Fibroblast of mammary gland (primary cell): Measurements from ENCODE around the gene ZER1.
"Not testable (repeated sequence)": the region's sequence is repeated elsewhere in the genome, so short reads cannot be mapped to it uniquely, and the experiment has no call there.

Source experiments
- DNase-seq: peaks from one replicate; pipeline ENCODE4 v3.0.0-alpha.2; 2010; ENCODE audit warnings: low read depth
- H3K4me3 ChIP-seq: 2 replicates; pipeline ENCODE4 v1.5.1; 2011; ENCODE audit warnings: low read depth, mild to moderate bottlenecking, low read length, moderate library complexity; ENCODE audit not compliant: control insufficient read depth
- CTCF ChIP-seq: conservative IDR thresholded peaks from 2 replicates; pipeline ENCODE4 v1.5.1; 2011; ENCODE audit warnings: low read depth, low read length, inconsistent platforms; ENCODE audit not compliant: control insufficient read depth, insufficient read depth

ZER1 gene

GRCh38 chr9:128694344-128694743, 77.4 kb downstream of the ZER1 start:
- DNase-seq, result no peak
- no peak for TF ChIP-seq CTCF
- H3K4me3 ChIP-seq, result no peak overlapping the region

GRCh38 chr9:128693738-128694137, 78.0 kb downstream of the ZER1 start:
- not testable (repeated sequence) for H3K4me3 ChIP-seq, DNase-seq

GRCh38 chr9:128690684-128691034, 81.1 kb downstream of the ZER1 start:
- peak overlapping the region; percentile 97 for H3K4me3 ChIP-seq
- no peak for TF ChIP-seq CTCF
- no peak for DNase-seq

- TF ChIP-seq CTCF, result no peak
- peak; percentile 36 for DNase-seq
- peak overlapping the region; percentile 97 for H3K4me3 ChIP-seq
Observed at GRCh38 chr9:128689820-128690683, 81.7 kb downstream of the ZER1 start.

- no peak for TF ChIP-seq CTCF
- peak overlapping the region; percentile 49 for H3K4me3 ChIP-seq
- no peak for DNase-seq
Observed at GRCh38 chr9:128689293-128689774, 82.4 kb downstream of the ZER1 start.

- peak; percentile 86 for DNase-seq
- H3K4me3 ChIP-seq, result peak within 1 kb of the TSS; percentile 97
- no peak for TF ChIP-seq CTCF
Observed at GRCh38 chr9:128688501-128689292, 83.0 kb downstream of the ZER1 start, which contains the start of gene SET. Gene SET, plus strand, starts transcription at chr9:128689222. Its CDS starts 361 bp downstream, at chr9:128689583.

- no peak for DNase-seq
- H3K4me3 ChIP-seq, result no peak overlapping the region
- TF ChIP-seq CTCF, result no peak
Observed at GRCh38 chr9:128687453-128687852, 84.3 kb downstream of the ZER1 start.
